Measurements from ENCODE around the gene MCCC1.

Gene MCCC1

GRCh38 chr3:182983876-182984275 is 115.4 kb downstream of the MCCC1 start:
- TF ChIP-seq POU6F1 (CRISPR knock-in tag; IDR thresholded peaks at IDR 0.05; ENCODE audit: borderline replicate concordance, low read depth) (no peak), CSRNP3 (CRISPR knock-in tag; IDR thresholded peaks at IDR 0.05) (no peak), ZNF70 (CRISPR knock-in tag; IDR thresholded peaks at IDR 0.05) (no peak), PATZ1 (CRISPR knock-in tag; IDR thresholded peaks at IDR 0.05; ENCODE audit: borderline replicate concordance) (no peak), TSHZ2 (CRISPR knock-in tag; IDR thresholded peaks at IDR 0.05) (no peak), PPARA (CRISPR knock-in tag; IDR thresholded peaks at IDR 0.05; ENCODE audit: borderline replicate concordance) (no peak), OSR1 (CRISPR knock-in tag; IDR thresholded peaks at IDR 0.05) (no peak)

GRCh38 chr3:182981038-182981380 is 118.3 kb downstream of the MCCC1 start:
- TF ChIP-seq ZFP3 (CRISPR knock-in tag; IDR thresholded peaks at IDR 0.05) (no peak), POU6F1 (CRISPR knock-in tag; IDR thresholded peaks at IDR 0.05; ENCODE audit: borderline replicate concordance, low read depth) (no peak), TOX (CRISPR knock-in tag; IDR thresholded peaks at IDR 0.05; ENCODE audit: borderline replicate concordance) (no peak), CSRNP3 (CRISPR knock-in tag; IDR thresholded peaks at IDR 0.05) (no peak), CSDC2 (CRISPR knock-in tag; IDR thresholded peaks at IDR 0.05) (no peak), SNAI2 (CRISPR knock-in tag; IDR thresholded peaks at IDR 0.05) (no peak), ESRRG (CRISPR knock-in tag; IDR thresholded peaks at IDR 0.05) (no peak), TCF4 (CRISPR knock-in tag; IDR thresholded peaks at IDR 0.05; ENCODE audit: borderline replicate concordance) (no peak), BACH2 (CRISPR knock-in tag; IDR thresholded peaks at IDR 0.05; ENCODE audit: borderline replicate concordance) (no peak), ZFP30 (CRISPR knock-in tag; IDR thresholded peaks at IDR 0.05) (no peak), ARNTL (CRISPR knock-in tag; IDR thresholded peaks at IDR 0.05; ENCODE audit: borderline replicate concordance, low read depth) (no peak), ZC3H10 (CRISPR knock-in tag; IDR thresholded peaks at IDR 0.05) (no peak), CREB5 (CRISPR knock-in tag; IDR thresholded peaks at IDR 0.05; ENCODE audit: low read depth) (no peak), GLIS3 (CRISPR knock-in tag; IDR thresholded peaks at IDR 0.05) (no peak), ZNF8 (CRISPR knock-in tag; IDR thresholded peaks at IDR 0.05) (no peak), ZNF565 (CRISPR knock-in tag; conservative IDR thresholded peaks at IDR 0.05; ENCODE audit: low read depth) (no peak), OSR1 (CRISPR knock-in tag; IDR thresholded peaks at IDR 0.05) (no peak), TSHZ2 (CRISPR knock-in tag; IDR thresholded peaks at IDR 0.05) (no peak)
- ATAC-seq: no peak

More at GRCh38 chr3:182983876-182984275, 115.4 kb downstream of the MCCC1 start:
- ATAC-seq: no peak

Data from SK-N-SH treated with all-trans-retinoic acid at 6 μM for 48 hours (cell line).